Raji (cell line): ENCODE measurements around the gene PLD6.

Source experiments
- POLR2A ChIP-seq: IDR thresholded peaks from 2 replicates; pipeline ENCODE4 v1.6.1; 2011; ENCODE audit warnings: low read depth, low read length, control low read depth; ENCODE audit not compliant: insufficient read depth

PLD6 gene

DNA sequence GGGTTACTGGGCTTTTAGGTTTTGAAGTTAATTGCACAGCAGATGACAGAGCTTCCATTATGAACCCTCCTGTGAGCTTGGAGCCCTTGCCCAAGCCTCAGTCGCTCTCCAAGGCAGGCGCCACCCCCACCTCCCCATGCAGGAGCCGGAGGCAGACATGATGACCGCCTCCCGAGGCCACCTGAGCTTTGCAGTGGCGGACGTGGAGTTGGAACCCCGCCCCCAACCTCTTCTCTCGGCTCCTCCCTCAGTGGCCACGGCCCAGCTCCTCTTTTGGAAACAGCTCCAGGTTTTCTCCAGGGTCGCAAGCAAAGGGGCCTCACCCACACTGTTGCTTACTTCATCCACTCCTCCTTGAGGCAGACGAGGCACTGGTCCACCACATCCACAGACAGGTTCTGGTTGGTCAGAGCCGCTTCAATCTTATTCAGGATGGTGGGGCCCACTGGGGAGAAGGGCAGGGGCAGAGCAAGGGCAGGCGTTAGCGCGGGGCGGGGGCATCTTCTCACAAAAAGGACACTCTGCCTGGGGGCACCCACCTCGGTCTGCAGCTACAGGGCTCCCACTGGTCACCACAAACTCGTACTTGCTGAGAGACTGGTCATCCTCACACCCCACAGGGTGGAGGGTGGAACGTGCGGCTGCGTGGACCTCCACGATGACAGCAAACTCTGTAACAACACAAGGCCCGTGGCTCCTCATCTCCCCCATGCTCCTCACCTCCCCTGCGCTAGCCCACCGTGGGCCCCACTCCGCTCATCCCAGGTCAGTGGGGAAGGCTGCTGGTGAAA lies 8.7 kb upstream of the PLD6 start:
- TF ChIP-seq POLR2A = no peak

DNA sequence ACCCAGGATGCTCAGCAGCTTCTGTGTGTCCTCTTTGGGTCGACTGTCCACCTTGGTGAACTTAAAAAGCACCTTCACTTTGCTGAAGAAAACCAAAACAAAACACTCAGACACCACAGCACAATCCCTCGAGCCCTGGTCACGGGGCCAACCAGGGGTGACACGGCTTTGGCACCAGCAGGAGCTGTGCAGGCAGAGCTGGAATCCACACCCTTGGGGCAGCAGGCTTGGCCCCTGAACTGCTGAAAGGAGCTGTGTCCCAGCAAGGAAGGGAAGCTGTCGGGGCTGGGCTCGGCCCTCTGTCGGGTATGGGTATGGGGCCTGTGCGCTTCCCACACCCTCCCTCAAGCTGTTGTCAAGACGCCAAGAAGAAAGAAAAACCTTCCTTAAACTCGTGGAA lies 7.6 kb upstream of the PLD6 start:
- no peak for TF ChIP-seq POLR2A

DNA sequence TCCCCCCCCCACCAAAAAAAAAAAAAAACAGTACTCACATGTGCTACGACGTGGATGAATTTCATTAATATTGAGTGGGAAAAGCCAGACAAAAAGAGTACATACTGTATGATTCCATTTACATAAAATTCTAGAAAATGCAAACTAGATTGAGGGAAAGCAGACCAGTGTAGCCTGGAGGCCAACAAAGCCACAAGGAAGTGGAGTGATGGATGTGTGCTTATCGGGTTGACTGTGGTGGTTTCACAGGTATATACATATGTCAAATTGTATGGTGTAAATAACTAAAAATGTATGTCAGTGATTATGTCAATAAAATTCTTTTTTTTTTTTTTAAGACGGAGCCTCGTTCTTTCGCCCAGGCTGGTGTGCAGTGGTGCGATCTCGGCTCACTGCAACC lies 1.9 kb upstream of the PLD6 start:
- TF ChIP-seq POLR2A = no peak

DNA sequence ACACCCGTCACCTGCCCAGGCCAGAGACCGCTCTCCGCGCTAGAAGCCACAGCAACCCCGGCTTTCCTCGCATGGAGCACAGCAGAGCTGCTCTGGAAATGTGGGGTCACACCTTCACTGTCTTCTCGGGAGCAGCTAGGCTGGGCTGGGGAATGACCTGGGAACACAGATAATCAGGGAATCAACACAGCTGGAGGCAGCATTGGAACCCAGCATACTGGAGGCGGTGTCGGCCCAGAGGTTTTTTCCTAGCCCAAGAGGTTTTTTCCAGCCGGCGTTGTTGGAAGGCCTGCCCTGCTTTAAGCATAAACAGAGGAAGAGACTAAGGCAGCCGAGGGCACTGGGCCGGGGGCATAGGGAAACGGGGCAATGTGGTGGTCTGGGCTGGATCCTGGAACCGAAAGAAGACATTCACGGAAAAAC lies 791 bp upstream of the PLD6 start:
- no peak for TF ChIP-seq POLR2A

DNA sequence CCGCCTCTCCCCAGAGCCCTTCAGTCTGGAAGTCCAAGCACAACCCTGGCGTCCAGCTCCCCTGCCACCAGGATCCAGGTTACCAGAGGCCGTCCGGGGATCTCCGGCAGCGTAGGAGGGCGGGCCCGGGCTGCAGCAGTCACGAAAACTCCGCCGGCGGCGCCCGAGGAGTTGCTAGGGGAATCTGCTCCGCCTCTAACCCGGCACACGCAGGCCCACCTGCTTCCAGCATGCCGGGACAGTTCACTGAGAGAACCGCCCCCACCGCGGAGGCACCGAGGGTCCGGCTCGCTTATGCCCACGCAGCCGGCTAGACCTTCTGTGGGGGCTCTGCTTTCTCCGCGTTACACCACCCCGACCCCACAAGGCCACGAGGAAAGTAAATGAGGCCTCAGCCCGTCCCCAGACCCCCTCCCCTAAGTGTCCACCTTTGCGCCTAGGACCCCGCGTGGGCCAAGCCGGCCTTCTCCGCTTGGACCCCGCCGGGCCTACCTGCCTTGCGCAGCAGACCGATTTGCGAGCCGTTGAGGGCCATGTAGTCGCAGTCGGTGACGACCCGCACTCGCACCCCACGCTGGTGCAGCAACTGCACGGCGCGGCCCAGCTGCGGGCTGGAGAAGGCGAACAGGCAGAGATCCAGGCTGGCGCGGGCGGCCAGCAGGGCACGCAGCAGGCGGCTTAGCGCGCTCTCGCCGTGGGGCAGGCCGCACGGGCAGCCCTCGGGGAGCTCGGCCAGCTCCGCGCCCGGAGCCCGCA lies 587 bp downstream of the PLD6 start:
- no peak for TF ChIP-seq POLR2A

DNA sequence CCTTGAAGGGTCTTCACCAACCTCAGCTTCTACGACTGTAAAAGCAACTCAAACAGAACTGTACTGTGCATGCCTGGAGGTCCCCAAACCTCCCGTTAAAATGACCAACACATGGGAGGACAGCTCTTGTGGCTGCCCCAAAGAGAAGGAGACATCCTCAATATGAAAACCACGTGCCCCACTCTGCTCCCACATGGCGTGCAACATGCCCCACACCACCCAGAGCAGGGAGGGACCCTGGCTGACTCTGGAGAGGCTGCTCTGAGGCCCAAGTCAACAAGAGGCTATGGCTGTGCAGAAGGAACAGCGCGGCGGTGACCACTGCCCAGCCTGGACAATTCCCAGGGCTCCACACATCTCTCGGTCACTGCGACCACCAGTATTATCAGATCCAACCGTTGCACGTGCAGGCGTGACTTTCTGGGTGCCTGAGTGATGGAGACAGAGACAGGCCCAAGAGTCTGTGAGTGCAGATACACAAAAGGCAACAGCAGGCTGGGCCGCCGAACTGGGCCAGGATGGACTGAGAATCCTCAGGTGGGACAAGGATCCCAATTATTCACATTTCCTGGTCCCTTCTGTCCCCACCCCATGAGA lies 1.4 kb downstream of the PLD6 start:
- no peak for TF ChIP-seq POLR2A

DNA sequence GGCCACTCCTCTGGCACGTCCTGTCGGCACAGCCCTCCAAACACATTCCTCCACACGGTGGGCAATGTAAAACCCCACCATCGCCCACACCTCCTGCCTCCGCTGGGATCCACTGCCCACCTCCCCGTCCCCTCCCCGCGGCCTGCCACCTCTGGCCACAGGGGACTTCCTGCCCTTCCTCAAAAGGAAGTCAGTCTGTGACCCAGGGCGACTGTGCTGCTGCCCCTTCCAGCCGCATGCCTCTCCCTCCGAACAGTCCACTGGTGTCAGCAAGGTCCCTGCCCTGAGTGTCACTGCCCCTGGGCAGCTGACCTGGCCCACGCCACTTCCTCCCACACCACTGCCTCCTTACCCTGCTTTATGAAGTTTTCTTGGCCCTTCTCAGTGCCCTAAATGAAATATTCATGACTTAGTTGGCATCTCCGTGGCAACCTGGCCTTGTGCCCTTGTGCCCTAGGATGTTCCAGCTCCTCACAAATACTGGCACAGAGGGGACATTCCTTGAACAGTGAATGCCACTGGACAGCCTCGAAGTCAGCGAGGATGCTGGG lies 2.0 kb downstream of the PLD6 start:
- no peak for TF ChIP-seq POLR2A

DNA sequence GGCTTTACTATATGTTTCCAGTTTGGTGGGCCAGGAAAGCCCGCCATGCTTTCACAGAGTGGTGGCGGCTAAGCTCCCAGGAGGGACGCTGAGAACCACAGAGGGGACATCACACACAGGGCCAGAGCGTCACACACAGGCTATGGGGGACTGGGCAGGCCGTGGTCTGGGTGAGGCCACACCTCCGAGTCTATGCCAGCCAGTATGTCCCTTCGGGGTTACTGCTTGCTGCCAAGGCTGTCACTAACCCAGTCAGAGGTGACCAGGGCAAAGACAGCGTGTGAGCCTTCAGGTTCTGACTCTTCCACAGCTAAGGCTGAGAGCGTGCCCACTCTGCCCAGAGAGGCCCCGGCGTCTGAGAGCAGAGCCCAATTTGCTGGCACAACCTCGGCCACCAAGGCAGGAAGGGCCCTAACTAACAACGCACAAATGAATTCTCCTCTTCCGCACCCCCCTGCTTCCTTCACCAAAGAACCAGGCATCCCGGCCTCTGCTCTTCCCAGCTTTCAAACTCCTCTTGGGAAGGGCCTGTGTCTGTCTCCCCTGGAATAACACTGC lies 2.9 kb downstream of the PLD6 start:
- no peak for TF ChIP-seq POLR2A

DNA sequence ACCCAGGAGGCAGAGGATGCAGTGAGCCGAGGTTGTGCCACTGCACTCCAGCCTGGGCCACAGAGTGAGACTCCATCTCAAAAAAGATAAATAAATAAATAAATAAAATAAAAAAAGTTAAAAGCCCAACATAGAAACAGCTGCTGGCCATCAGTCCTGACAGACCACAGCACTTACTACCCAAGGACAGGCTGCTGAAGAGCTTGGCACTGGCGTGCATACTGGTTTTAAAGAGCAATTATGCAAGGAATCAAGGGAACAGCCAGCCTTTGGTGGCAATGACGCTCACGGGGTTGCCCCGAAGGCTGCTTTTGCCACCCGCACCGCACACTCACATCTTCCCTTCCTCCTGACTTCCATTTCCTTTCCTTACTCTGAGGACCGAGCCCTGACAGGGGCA lies 4.2 kb downstream of the PLD6 start:
- TF ChIP-seq POLR2A = no peak

DNA sequence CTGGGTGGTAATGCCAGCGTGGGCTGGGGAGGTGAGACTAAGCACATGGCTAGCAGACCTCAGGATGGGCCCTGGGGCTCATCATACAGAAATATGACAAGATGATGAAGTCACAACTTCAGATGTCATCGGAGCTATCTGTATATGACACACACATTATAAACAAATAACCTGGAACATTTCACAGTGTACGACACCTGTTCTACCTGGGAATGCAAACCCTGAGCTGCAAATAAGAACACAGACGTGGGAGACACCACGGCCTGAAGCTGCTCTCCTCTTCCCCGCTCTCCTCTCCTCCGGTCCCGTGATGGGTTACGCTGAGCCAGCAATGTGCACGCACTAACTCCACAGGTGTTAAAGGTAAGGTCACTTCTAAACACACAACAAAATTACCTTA lies 4.9 kb downstream of the PLD6 start:
- TF ChIP-seq POLR2A = no peak

DNA sequence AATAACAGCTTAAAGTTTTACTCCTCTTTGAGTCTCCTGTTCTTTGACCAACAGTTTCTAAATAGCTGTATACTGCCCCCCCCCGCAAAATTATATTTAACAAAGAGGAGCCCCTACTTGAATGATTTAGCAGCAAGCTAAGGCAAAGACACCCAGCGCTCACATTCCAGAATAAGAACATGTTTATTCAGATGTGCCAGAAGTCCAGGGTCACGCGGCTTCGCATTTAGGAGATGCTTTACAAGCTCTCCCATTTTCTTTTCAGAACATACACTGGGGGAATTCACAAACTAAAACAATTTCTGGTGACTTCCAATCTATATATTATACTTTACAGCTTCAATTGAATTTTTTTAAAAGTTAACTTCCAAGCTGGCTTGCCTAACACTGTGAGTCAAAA lies 5.3 kb downstream of the PLD6 start:
- TF ChIP-seq POLR2A = no peak

DNA sequence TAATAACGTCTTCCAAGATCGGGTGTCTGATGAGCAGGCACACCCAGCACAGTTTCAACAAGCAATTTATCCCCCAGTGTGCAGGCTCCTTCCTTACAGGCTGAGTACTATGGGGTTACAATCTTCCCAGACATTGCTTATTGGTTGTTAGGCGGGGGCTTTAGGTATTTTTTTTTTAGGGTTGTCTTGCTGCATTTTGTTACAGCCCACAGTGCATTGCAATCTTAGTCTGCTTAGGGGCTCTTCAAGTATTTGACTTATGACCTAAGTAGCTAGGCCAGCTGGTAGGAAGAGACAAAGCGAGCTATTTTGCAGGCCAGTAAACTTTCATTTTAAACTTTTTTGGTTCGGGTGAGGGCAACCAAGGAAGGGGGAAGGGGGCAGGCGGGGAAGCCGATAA lies 5.8 kb downstream of the PLD6 start:
- TF ChIP-seq POLR2A = no peak

DNA sequence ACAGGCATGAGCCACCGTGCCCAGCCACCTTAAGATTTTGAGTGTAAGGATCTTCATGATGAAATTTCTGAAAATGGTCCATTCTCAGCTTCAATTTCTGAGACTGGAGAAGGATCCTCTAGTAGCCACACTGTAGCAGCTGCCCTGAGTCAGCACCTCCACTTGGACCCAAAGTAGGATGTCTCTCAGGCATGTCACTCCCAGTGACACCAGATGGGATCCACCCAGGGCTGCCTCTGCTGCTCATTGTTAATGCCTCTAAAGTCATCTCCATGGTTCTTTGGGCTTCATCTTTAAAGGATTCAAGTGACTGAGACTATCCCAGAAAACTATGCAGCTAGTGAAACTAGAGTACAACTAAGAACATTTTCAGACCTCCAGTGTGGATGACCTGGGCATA lies 7.9 kb downstream of the PLD6 start:
- no peak for TF ChIP-seq POLR2A

DNA sequence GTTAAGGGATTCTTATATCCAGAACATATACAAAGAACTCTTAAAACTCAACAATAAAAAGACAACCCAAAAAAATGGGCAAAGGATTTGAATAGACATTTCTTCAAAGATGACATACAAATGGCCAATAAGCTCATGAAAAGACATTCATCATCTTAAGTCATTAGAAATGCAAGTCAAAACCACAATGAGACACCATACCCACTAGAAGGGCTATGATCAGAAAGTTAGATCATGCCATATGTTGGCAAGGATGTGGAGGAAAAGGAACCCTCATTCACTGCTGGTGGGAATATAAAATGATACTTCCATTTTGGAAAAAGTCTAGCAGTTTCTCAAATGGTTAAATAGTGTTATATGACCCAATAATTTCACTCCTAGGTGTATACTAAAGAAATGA lies 9.4 kb downstream of the PLD6 start:
- no peak for TF ChIP-seq POLR2A

DNA sequence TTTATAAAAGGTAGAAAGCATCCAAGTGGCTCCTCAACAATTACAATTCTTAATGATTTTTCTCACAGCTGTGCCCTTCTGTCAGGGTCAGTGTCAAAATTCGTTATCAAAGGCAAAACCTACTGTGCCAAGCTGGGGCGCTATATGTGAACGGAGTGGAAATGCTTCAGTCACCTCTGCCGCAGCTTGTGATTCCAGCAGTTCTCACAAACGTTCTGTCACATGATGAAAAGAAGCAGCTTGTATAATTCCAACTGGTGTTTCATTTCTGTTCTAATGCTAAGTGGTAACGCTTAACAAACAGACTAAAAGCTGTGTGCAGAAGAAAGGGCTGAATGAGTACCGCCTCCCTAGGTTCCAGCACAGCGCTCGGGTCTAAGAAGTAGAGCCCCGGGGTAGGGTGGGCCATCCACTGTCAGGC lies 14.2 kb downstream of the PLD6 start:
- no peak for TF ChIP-seq POLR2A

DNA sequence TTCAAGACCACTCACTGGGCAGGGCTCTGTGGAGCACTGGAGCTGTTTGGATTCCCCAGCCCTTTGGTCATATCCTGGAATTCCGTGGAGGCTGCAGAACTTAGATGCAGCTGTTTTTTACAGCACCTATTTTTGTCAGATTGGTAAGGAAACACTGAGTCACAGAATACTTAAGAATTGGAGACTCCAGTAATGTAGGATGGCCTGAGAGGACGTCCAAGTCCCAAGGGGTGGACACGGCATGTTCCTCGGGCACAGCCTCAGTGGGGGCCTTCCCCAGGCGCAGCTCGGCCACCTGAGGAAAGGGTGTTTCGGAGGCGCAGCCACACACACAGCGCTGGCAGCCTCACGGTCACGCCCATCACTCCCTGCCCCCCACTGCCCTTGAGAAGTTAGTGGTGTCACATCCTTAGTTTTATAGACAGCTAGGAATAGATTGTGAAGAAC lies 14.8 kb downstream of the PLD6 start:
- TF ChIP-seq POLR2A = no peak

DNA sequence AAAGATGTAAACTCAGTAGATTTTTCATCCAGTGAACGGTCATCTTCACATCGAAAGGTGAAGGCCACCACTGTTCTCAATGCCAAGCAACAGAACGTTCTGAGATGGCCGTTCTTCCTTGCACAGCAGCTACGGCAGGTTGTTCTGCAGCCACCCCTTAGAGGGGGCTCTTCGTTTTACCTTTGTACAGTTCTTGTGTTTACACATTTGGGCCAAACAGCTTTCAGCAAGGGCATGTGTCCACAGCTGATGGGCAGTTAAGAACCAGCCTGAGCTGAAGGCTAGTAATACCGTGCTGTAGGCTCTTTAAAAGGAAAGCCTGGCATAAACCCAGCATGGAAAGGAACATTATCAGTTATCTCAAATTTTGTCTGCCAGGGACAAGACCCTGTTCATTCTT lies 15.9 kb downstream of the PLD6 start:
- no peak for TF ChIP-seq POLR2A
